Measurements from ENCODE around the gene HTRA2. TPM values are rescaled to one million over a fixed set of nuclear protein-coding genes. Genes with fewer than 3 reads are reported as not detected.

The HTRA2 gene
- total RNA-seq, 4 donors from 2014 or later, result 8.6 to 29.6 (median 21.0) TPM

DNA sequence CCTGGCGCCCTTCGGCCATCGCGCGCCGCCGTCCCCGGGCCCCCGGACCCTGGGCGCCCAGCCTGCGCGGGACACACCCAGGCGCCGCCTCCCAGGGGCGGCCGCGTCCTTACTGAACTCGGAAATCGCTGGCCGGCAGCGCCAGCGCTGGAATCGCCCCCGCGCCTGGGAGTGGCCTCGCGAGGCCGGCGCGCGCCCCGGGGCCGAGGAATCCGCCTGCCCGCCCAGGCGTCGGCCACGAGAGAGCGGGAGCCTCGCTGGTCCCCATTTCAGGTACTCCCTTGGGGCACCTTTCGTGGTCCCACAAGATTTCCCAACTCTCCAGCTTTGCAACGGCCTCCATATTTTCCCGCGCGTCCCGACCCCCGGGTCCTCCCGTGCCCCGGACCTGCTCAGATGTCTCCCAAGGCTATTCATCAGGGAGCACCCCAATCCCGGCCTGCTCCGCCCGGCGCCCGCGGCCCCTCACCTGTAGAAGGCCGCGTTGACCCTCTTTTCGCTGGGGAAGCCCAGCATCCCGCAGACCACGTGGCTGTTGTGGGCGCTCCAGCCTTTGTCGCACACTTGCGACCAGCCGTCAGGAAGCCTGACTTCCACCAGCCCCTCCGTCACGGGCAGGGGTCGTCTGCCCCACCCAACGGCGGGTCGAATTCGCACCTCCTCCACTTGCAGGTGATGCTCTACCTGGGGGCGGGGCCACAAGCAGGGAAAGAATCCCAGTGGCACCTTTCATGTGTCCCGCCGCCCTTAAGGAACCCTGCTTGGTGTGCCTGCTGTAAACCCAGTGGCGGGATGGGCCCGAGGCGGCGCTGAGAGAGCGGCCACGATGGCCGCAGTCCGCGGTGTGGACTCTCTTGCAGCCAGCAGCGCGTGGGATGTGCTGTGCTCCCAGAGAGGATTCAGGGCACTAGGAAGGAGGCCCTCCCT lies 19.4 kb downstream of the HTRA2 start:
- TF ChIP-seq, protein P1, sequence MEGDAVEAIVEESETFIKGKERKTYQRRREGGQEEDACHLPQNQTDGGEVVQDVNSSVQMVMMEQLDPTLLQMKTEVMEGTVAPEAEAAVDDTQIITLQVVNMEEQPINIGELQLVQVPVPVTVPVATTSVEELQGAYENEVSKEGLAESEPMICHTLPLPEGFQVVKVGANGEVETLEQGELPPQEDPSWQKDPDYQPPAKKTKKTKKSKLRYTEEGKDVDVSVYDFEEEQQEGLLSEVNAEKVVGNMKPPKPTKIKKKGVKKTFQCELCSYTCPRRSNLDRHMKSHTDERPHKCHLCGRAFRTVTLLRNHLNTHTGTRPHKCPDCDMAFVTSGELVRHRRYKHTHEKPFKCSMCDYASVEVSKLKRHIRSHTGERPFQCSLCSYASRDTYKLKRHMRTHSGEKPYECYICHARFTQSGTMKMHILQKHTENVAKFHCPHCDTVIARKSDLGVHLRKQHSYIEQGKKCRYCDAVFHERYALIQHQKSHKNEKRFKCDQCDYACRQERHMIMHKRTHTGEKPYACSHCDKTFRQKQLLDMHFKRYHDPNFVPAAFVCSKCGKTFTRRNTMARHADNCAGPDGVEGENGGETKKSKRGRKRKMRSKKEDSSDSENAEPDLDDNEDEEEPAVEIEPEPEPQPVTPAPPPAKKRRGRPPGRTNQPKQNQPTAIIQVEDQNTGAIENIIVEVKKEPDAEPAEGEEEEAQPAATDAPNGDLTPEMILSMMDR (IDR thresholded peaks at IDR 0.05), result no peak
- no peak for TF ChIP-seq EP300 (IDR thresholded peaks at IDR 0.05; ENCODE audit: low read depth)
- TF ChIP-seq POLR2AphosphoS5 (IDR thresholded peaks at IDR 0.05), result no peak
- no peak for TF ChIP-seq POLR2A (IDR thresholded peaks at IDR 0.05)
- in situ Hi-C loops (cut with MboI; ENCODE audit: low pct_ligation_motif_present in 1 of 4, low pct_unique_long_range_greater_than_20kb in 1 of 4, low sequenced_read_pairs in 3 of 4), result no loop called here
- peak overlapping the region; percentile 62 to 74 (median 72) for H3K27ac ChIP-seq
- no peaks in the 10 kb centered on the region for H3K36me3 ChIP-seq
- WGBS, 2 donors (ENCODE audit: low coverage in 1 of 2), result 8 to 20% methylated on average over 1 to 41 of the region's 85 CpGs
- peak overlapping the region; percentile 18 to 63 (median 46) for H3K4me3 ChIP-seq
- DNase-seq, result peak; percentile 75
- no peaks in the 10 kb centered on the region for H3K27me3 ChIP-seq
- H3K9me3 ChIP-seq, result no peaks in the 10 kb centered on the region
- intact Hi-C loops (cut with DNase I; ENCODE audit: low total_unique reads), result no loop called here
- peaks cover 8 to 28% (median 14%) of the 10 kb centered on the region in 4 donors for H3K4me1 ChIP-seq

DNA sequence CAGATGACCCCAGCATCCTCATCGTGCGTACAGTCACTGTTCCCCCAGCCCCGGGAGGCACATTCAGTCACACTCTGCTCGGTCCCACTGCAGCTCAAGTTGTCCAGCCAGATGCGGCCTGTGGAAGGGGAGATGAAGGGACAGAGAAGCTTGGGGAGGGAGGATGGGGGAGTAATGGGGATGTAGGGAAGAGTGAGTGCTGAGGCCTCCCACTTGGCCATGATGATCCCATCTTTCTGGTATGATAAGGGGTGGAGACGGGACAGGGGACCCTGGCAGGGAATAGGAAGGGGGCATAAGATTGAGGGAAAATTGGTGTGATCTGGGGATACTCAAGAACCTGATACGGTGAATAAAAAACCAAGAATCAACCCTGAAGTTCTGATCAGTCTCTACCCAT lies 20.5 kb downstream of the HTRA2 start:
- WGBS, 2 donors (ENCODE audit: low coverage in 1 of 2), result 89 to 100% methylated on average over 5 to 7 of the region's 7 CpGs
- Histone ChIP-seq H3K27me3 (no peaks in the 10 kb centered on the region), H3K4me1 (peaks cover 8 to 29% (median 15%) of the 10 kb centered on the region in 4 donors), H3K9me3 (no peaks in the 10 kb centered on the region), H3K36me3 (no peaks in the 10 kb centered on the region), H3K27ac (no peak overlapping the region), H3K4me3 (no peak overlapping the region)
- DNase-seq, result no peak
- TF ChIP-seq POLR2A (IDR thresholded peaks at IDR 0.05), result no peak
- no peak for TF ChIP-seq POLR2AphosphoS5 (IDR thresholded peaks at IDR 0.05)
- no peak for TF ChIP-seq EP300 (IDR thresholded peaks at IDR 0.05; ENCODE audit: low read depth)
- TF ChIP-seq, protein P1 (IDR thresholded peaks at IDR 0.05), result no peak
- intact Hi-C loops (cut with DNase I; ENCODE audit: low total_unique reads), result no loop called here
- in situ Hi-C loops (cut with MboI; ENCODE audit: low pct_ligation_motif_present in 1 of 4, low pct_unique_long_range_greater_than_20kb in 1 of 4, low sequenced_read_pairs in 3 of 4), result no loop called here

DNA sequence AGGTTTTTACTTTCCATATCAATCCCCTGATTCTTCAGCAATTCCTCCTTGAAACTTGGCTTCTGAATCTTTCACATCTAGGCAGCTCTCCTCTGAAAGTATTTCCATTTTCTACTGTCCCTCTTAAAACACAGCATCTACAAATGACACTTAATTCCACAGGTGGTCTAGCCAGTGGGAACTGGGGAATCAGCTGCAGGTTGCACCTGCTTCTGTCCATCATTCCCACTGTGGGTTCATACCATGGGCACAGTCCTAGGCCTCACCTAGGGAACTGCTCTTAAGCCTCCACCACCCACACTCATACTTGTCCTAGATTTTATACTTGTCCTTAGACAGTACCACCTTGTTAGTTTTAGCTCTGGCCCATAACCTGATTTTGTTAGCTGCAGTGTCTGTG lies 21.8 kb downstream of the HTRA2 start:
- H3K9me3 ChIP-seq, result no peaks in the 10 kb centered on the region
- in situ Hi-C loops (cut with MboI; ENCODE audit: low pct_ligation_motif_present in 1 of 4, low pct_unique_long_range_greater_than_20kb in 1 of 4, low sequenced_read_pairs in 3 of 4), result no loop called here
- peaks cover 12 to 36% (median 22%) of the 10 kb centered on the region in 4 donors for H3K4me1 ChIP-seq
- H3K27me3 ChIP-seq, result no peaks in the 10 kb centered on the region
- no peak overlapping the region for H3K27ac ChIP-seq
- no peak for DNase-seq
- no peak overlapping the region for H3K4me3 ChIP-seq
- intact Hi-C loops (cut with DNase I; ENCODE audit: low total_unique reads), result no loop called here
- TF ChIP-seq POLR2A (IDR thresholded peaks at IDR 0.05), result no peak
- TF ChIP-seq EP300 (IDR thresholded peaks at IDR 0.05; ENCODE audit: low read depth), result no peak
- TF ChIP-seq, protein P1 (IDR thresholded peaks at IDR 0.05), result no peak
- TF ChIP-seq POLR2AphosphoS5 (IDR thresholded peaks at IDR 0.05), result no peak
- no peaks in the 10 kb centered on the region for H3K36me3 ChIP-seq

DNA sequence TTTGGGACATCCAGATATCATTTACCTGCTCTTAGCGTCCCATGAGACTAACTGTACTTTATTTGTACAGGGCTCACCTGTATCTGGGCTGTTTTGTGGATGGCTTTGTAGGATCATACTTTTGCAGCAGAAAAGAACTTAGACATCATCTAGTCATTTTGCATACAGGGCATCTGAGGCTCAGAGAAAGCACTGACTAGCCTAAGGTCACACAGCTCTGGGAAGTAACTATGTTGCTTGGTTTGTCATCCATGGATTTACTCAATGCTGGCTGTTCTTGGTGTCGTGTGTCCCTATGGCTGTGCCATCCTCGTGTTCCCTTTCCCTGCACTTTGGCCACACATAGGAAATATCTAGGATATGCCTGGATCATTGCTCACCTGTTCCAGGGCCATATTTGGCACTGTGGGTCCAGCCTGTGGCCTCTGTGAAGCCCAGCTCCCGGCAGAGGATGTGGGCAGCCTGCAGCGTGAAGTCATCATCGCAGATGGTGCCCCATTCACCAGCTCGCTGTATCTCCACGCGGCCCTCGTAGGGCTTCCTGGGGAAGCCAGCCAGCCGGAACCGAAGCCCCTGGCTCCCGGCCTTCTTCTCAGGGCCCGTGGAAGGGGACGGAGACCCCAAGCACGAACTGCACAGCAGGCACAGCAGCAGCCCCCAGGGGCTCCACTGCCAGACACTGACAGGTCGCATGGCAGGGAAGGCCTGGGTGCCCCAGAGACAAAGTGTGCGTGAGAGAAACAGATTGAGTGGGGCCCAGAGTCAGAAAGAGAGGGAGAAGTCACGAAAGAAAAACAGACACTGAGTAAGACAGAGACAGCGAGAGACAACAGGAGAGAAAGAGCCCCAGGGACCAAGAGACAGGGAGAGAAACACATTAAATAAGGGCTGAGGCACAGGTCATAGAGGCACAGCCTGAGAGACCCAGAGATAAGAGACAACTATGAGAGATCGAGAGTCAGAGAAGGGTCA lies 22.5 kb downstream of the HTRA2 start:
- in situ Hi-C loops (cut with MboI; ENCODE audit: low pct_ligation_motif_present in 1 of 4, low pct_unique_long_range_greater_than_20kb in 1 of 4, low sequenced_read_pairs in 3 of 4), result no loop called here
- DNase-seq, result no peak
- intact Hi-C loops (cut with DNase I; ENCODE audit: low total_unique reads), result no loop called here
- Histone ChIP-seq H3K4me3 (no peak overlapping the region), H3K27me3 (no peaks in the 10 kb centered on the region), H3K4me1 (peaks cover 12 to 36% (median 22%) of the 10 kb centered on the region in 4 donors), H3K9me3 (no peaks in the 10 kb centered on the region), H3K27ac (peak overlapping the region; percentile 83 to 91 (median 86)), H3K36me3 (no peaks in the 10 kb centered on the region)
- WGBS, 2 donors (ENCODE audit: low coverage in 1 of 2), result 64 to 67% methylated on average over 4 to 21 of the region's 21 CpGs
- TF ChIP-seq EP300 (IDR thresholded peaks at IDR 0.05; ENCODE audit: low read depth), result no peak
- TF ChIP-seq POLR2AphosphoS5 (IDR thresholded peaks at IDR 0.05), result no peak
- TF ChIP-seq POLR2A (IDR thresholded peaks at IDR 0.05), result no peak
- TF ChIP-seq, protein P1 (IDR thresholded peaks at IDR 0.05), result no peak

All from transverse colon (tissue), 4 donors.